Tibial artery (tissue), 4 donors: ENCODE results near the gene NXPE4.

Experiments used
- DNase-seq, 2 donors: peaks; one replicate each; pipeline ENCODE4 v3.0.0-alpha.2; 2019
- H3K27ac ChIP-seq, 2 donors: fragments of 200-600 bp; sonication (generic) in 1 of 2; 1 replicate in 1 of 2; 2 replicates in 1 of 2; pipeline ENCODE4 v1.5.1; 2018 to 2019; ENCODE audit warnings: mild to moderate bottlenecking in 1 of 2
- H3K27me3 ChIP-seq, 2 donors: fragments of 200-600 bp; sonication (generic) in 1 of 2; one replicate each; pipeline versions ENCODE4 v1.5.1 to v1.6.0; 2016 to 2019
- H3K36me3 ChIP-seq, 3 donors: fragments of 200-600 bp; sonication (generic) in 2 of 3; one replicate each; pipeline ENCODE4 v1.5.1; 2016 to 2019; ENCODE audit warnings: mild to moderate bottlenecking in 2 of 3
- H3K4me1 ChIP-seq, 4 donors: fragments of 200-600 bp; sonication (generic) in 2 of 4; 1 replicate in 3 of 4; 2 replicates in 1 of 4; pipeline ENCODE4 v1.5.1; 2016 to 2019
- H3K4me3 ChIP-seq, 2 donors: fragments of 200-600 bp; sonication (generic) in 1 of 2; 1 replicate in 1 of 2; 2 replicates in 1 of 2; pipeline ENCODE4 v1.5.1; 2018 to 2019; ENCODE audit warnings: mild to moderate bottlenecking in 2 of 2
- H3K9me3 ChIP-seq, 3 donors: fragments of 200-600 bp; sonication (generic) in 1 of 3; one replicate each; pipeline ENCODE4 v1.5.1; 2016 to 2019
- intact Hi-C: fragments of 100-400 bp; cut with DNase I; formaldehyde crosslinking; loops from one replicate; pipeline ENCODE4 v1.15.0; 2023; ENCODE audit warnings: low total_unique reads
- TF ChIP-seq, protein P1 (sequence below), 2 experiments: fragments of 200-600 bp in 1 of 2; fragments of 450-650 bp in 1 of 2; IDR thresholded peaks; one replicate each; pipeline ENCODE4 v1.5.1; 2017 to 2019; ENCODE audit warnings: antibody characterized with exemption in 2 of 2, mild to moderate bottlenecking in 1 of 2, moderate library complexity in 1 of 2

Gene NXPE4

GRCh38 chr11:114525682-114526081 is 69.9 kb downstream of the NXPE4 start:
- TF ChIP-seq, protein P1, sequence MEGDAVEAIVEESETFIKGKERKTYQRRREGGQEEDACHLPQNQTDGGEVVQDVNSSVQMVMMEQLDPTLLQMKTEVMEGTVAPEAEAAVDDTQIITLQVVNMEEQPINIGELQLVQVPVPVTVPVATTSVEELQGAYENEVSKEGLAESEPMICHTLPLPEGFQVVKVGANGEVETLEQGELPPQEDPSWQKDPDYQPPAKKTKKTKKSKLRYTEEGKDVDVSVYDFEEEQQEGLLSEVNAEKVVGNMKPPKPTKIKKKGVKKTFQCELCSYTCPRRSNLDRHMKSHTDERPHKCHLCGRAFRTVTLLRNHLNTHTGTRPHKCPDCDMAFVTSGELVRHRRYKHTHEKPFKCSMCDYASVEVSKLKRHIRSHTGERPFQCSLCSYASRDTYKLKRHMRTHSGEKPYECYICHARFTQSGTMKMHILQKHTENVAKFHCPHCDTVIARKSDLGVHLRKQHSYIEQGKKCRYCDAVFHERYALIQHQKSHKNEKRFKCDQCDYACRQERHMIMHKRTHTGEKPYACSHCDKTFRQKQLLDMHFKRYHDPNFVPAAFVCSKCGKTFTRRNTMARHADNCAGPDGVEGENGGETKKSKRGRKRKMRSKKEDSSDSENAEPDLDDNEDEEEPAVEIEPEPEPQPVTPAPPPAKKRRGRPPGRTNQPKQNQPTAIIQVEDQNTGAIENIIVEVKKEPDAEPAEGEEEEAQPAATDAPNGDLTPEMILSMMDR (IDR thresholded peaks at IDR 0.05), result no peak

DNA sequence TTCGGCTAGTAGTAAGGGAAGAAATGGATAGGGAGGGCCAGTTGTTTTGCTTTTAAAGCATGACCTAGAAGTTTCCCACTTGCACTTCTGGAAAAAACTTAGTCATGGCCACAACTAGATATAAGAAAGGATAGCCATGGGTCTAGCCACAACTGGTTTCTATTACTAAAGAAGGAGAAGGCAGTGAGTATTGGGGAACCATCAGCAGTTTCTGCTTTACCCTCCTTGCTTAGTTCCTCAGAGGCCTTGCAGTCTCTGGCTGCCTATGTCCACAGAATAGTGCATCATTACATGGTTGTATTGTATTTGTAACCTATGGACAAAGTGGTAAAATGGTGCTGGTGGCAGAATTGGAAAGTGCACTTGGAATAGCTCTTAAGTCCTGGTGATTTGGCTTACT is 71.5 kb downstream of the NXPE4 start:
- Histone ChIP-seq H3K9me3 (peaks cover 0 to 13% (median 8%) of the 10 kb centered on the region in 3 donors), H3K4me1 (no peaks in the 10 kb centered on the region), H3K27ac (no peak overlapping the region), H3K36me3 (peaks cover 0 to 4% (median 0%) of the 10 kb centered on the region in 3 donors), H3K4me3 (no peak overlapping the region), H3K27me3 (no peaks in the 10 kb centered on the region)
- no peak for DNase-seq
- TF ChIP-seq, protein P1 (IDR thresholded peaks at IDR 0.05), result no peak
- intact Hi-C loops, result no loop called here

More at GRCh38 chr11:114525682-114526081, 69.9 kb downstream of the NXPE4 start:
- H3K36me3 ChIP-seq, result peaks cover 0 to 4% (median 0%) of the 10 kb centered on the region in 3 donors
- peaks cover 0 to 13% (median 8%) of the 10 kb centered on the region in 3 donors for H3K9me3 ChIP-seq
- no peak overlapping the region for H3K4me3 ChIP-seq
- H3K4me1 ChIP-seq, result no peaks in the 10 kb centered on the region
- H3K27ac ChIP-seq, result no peak overlapping the region
- no peaks in the 10 kb centered on the region for H3K27me3 ChIP-seq
- intact Hi-C loops, result no loop called here
- no peak for DNase-seq

DNA sequence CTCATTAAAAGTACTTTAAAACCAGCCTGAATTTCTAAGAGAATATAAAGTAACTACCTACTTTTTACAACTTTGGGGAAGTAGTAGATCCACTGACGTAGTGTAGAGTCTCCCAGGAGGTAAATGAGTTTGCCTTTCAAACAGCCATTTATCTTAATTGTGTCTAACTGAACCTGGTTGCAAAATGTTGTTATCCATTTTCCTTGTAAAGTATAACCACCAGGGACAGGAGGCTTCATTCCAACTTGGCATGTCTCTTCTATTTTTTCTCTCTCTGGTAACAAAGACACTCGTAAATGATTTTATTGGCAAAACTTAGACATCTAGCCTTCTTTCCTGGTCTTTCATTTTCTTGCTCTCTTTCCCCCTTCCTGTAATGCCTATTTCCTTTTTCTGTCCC is 72.8 kb downstream of the NXPE4 start:
- DNase-seq, result no peak
- peaks cover 0 to 13% (median 8%) of the 10 kb centered on the region in 3 donors for H3K9me3 ChIP-seq
- intact Hi-C loops, result no loop called here
- peaks cover 0 to 4% (median 0%) of the 10 kb centered on the region in 3 donors for H3K36me3 ChIP-seq
- no peaks in the 10 kb centered on the region for H3K27me3 ChIP-seq
- no peak overlapping the region for H3K4me3 ChIP-seq
- TF ChIP-seq, protein P1 (IDR thresholded peaks at IDR 0.05), result no peak
- H3K4me1 ChIP-seq, result no peaks in the 10 kb centered on the region
- no peak overlapping the region for H3K27ac ChIP-seq
